ENCODE data around the gene CFAP299. TPM values are rescaled to one million over a fixed set of nuclear protein-coding genes. Genes with fewer than 3 reads are reported as not detected.

Gene CFAP299
- total and polyA plus RNA-seq, 2 experiments from 2014 or later, result 0.24 to 1.4 TPM

DNA sequence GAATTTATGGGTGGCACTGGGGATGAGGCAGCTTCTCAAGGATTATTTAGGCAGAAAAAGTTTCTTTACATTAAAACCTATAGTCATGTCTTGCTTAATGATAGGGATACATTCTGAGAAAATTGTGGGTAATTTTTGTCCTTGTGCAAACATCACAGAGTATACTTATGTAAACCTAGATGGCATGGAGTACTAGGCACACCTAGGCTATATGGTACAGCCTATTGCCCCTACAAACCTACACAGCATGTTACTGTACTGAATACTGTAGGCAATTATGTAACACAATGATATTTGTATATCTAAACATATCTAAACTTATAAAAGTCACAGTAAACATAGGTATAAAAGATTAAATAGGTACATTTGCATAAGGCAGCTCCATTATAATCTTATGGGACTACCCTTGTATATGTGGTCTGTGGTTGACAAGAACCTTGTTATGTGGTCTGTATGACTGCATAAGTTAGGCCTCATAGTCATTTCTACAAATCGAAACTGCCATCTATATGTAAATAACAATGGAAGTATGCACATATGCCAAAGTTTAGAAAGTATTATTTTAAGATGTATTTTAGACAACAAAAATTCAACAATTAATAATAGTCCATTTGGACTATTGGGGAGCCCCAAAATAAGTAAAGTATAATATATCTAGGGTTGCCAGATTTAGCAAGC lies 87.3 kb downstream of the CFAP299 start:
- H3K36me3 ChIP-seq, result no peaks in the 10 kb centered on the region

DNA sequence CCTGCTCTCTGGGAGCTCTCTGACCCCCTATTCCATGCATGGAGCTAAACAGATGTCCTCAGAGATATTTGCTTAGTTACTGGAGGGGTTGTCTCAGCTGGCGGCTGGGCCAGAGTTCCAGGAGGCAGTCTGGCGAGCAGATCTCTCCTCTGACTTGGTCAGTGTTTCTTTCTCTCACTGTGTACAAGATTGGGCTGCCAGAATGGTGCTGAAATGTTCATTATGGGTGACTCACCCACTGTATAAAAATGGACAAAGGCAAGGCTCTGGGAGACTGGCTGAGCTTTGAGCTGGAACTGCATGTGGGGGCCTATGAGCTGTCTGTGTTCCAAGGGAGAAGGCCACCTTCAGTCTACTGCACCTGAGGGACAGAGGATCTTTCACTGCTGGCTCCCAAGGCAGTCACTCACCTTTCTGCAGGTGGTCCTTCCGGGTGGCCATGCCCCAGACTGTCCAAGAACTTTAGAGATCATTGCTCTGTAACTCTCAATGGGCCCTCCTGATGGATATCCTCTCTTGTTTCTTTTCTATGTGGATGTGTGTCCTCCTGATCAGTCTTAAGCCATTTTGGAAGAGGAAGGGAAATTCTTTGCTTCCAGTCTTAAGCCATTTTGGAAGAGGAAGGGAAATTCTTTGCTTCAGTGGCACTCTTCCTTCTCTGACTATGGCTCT lies 88.2 kb downstream of the CFAP299 start:
- Histone ChIP-seq H3K27me3 (no peaks in the 10 kb centered on the region), H3K27ac (no peak overlapping the region)
- TF ChIP-seq, protein P1, sequence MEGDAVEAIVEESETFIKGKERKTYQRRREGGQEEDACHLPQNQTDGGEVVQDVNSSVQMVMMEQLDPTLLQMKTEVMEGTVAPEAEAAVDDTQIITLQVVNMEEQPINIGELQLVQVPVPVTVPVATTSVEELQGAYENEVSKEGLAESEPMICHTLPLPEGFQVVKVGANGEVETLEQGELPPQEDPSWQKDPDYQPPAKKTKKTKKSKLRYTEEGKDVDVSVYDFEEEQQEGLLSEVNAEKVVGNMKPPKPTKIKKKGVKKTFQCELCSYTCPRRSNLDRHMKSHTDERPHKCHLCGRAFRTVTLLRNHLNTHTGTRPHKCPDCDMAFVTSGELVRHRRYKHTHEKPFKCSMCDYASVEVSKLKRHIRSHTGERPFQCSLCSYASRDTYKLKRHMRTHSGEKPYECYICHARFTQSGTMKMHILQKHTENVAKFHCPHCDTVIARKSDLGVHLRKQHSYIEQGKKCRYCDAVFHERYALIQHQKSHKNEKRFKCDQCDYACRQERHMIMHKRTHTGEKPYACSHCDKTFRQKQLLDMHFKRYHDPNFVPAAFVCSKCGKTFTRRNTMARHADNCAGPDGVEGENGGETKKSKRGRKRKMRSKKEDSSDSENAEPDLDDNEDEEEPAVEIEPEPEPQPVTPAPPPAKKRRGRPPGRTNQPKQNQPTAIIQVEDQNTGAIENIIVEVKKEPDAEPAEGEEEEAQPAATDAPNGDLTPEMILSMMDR (IDR thresholded peaks at IDR 0.05; ENCODE audit: low read depth, low read length), result no peak

More for the DNA sequence above, 87.3 kb downstream of the CFAP299 start:
- H3K4me1 ChIP-seq (ENCODE audit: low read depth), result no peaks in the 10 kb centered on the region
- H3K9me3 ChIP-seq (ENCODE audit: low read depth), result no peaks in the 10 kb centered on the region
- H3K27ac ChIP-seq, result no peak overlapping the region
- TF ChIP-seq, protein P1 (IDR thresholded peaks at IDR 0.05; ENCODE audit: low read depth, low read length), result no peak
- H3K4me3 ChIP-seq, result no peak overlapping the region
- DNase-seq (ENCODE audit: low read depth in 1 of 2, low spot score in 1 of 2), result no peak
- no peaks in the 10 kb centered on the region for H3K27me3 ChIP-seq

DNA sequence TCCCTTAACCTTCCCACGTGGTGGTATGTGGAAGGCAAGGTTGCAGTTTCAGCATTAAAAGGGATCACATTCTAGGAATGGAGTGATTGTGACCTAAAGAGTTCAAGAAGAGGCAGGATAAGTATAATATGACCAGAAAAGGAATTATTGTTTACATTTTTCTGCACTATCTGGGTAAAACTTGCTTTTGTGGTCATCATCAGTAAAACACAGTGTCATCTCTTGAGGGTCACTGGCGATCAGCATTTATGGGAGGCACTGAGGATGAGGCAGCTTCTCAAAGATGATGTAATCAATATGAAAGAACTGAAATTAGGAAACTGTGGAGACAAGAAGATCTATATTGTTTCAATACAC lies 88.7 kb downstream of the CFAP299 start:
- no peak for DNase-seq (ENCODE audit: low read depth in 1 of 2, low spot score in 1 of 2)
- Histone ChIP-seq H3K4me1 (ENCODE audit: low read depth) (no peaks in the 10 kb centered on the region), H3K9me3 (ENCODE audit: low read depth) (no peaks in the 10 kb centered on the region), H3K36me3 (no peaks in the 10 kb centered on the region), H3K27me3 (no peaks in the 10 kb centered on the region), H3K27ac (no peak overlapping the region), H3K4me3 (no peak overlapping the region)
- TF ChIP-seq, protein P1 (IDR thresholded peaks at IDR 0.05; ENCODE audit: low read depth, low read length), result no peak

More for the DNA sequence above, 88.2 kb downstream of the CFAP299 start:
- Histone ChIP-seq H3K4me3 (no peak overlapping the region), H3K36me3 (no peaks in the 10 kb centered on the region), H3K9me3 (ENCODE audit: low read depth) (no peaks in the 10 kb centered on the region), H3K4me1 (ENCODE audit: low read depth) (no peaks in the 10 kb centered on the region)
- DNase-seq (ENCODE audit: low read depth in 1 of 2, low spot score in 1 of 2), result peak in 1 of 2 donors; percentile 1

DNA sequence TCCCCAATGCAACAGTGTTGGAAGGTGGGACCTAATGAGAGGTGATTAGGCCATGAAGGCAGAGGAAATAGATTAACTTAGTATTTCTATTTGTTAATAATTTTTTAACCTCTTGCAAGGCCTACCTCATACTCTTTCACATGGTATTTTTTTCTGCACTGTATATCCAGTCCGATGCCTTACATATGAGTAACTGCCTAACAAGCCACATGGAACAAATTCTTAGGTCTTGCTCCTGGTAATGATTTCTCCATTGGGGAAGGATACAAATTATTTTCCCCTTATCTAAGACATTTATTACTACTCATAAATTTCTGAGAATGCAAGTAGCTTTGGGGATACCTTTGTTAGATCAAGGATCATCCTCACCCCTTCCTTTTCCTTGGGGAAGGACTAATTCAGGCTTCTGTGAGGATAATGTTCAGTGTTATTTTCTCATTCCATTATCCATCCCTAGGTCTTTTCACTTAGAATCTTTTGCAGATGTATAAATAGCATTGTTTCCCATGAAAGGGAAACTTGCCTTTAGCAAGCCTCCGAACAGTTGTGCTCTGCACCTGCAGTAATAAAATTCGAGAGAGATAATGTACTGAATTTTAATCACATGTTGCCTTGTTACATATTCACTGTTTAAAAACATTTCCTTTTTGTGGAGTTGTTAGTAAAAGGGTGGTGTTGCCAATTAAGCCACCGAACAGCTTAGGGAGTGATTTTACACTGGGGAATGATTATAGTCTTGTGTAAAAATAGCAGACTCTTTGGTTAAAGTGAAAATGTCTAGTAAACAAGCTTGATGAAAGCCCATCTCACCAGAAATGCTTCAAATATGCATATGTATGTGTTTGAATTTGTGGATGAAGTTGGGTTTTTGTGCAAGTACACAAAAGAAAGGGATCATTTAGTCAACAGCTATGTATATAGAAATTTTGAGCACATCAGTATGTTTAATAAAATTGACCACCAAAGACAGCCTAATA lies 89.9 kb downstream of the CFAP299 start:
- Histone ChIP-seq H3K4me3 (no peak overlapping the region), H3K9me3 (ENCODE audit: low read depth) (no peaks in the 10 kb centered on the region), H3K4me1 (ENCODE audit: low read depth) (no peaks in the 10 kb centered on the region), H3K27me3 (no peaks in the 10 kb centered on the region), H3K36me3 (no peaks in the 10 kb centered on the region), H3K27ac (no peak overlapping the region)
- no peak for DNase-seq (ENCODE audit: low read depth in 1 of 2, low spot score in 1 of 2)
- TF ChIP-seq, protein P1 (IDR thresholded peaks at IDR 0.05; ENCODE audit: low read depth, low read length), result no peak

DNA sequence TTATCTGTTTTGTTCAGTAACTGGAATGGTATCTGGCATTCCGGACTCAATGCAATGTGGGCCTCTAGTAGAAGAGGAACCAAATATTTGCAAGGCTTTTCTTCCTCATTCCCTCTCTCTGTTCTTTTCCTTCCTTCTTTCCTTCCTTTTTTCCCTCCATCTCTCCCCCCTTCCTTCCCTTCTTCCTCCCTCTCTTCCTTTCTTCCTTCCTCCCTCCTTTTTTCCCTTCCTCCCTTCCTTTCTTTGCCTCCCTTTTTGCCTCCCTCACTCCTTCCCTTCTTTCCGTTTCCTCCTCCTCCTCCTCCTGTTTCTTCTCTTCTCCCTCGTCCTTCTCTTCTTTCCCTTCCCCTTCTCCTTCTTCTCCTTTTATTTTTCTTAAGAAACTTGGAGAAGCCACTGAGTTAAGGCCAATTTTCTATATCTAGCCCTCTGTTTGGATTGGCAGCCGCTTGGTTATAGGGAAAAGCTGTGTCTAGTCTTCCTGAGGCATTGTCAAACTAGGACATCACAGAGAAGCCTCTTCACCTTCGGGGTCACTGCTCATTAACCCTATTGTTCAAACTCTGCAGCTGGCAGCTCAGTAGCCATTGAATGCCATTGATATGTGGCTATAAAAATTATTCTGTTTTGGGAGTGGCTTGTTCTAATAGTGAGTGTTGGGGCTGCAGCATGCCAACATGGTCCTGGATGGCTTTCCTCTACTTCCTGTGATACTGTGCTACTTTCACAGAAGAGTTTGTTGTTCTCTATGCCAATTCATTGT lies 95.9 kb downstream of the CFAP299 start:
- Histone ChIP-seq H3K4me1 (ENCODE audit: low read depth) (no peaks in the 10 kb centered on the region), H3K27me3 (no peaks in the 10 kb centered on the region), H3K9me3 (ENCODE audit: low read depth) (no peaks in the 10 kb centered on the region), H3K27ac (no peak overlapping the region), H3K36me3 (no peaks in the 10 kb centered on the region), H3K4me3 (no peak overlapping the region)
- DNase-seq (ENCODE audit: low read depth in 1 of 2, low spot score in 1 of 2), result no peak
- TF ChIP-seq, protein P1 (IDR thresholded peaks at IDR 0.05; ENCODE audit: low read depth, low read length), result no peak
